ENCODE measurements around the gene KIF6. TPM values are rescaled to one million over a fixed set of nuclear protein-coding genes. Genes with fewer than 3 reads are reported as not detected.
"Not testable (repeated sequence)": the region's sequence is repeated elsewhere in the genome, so short reads cannot be mapped to it uniquely, and the experiment has no call there.

KIF6 gene
- total RNA-seq, 1 experiment from 2014 or later = 0.11 TPM

- DNase-seq (ENCODE audit: low read depth) = no peak
These were observed 226.2 kb downstream of the KIF6 start for GRCh38 chr6:39499053-39499452.

DNA sequence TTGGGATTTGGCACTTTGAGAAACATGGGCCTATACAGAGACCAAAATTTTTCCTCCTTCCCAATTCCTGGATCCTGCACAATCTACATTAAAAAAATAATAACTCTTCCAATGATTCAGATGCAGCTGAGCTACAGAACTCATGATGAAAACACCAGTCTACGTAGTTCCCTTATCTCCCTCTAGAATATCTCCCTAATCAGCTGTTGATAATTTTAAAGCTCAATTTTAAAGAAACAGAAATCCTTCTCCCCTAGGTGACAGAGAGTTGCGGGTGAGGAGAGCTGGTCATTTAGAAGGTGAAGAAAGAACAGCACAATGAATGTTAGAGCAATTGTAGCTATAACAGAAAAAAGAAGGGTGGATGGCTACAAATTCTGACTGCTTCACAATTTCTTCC is 227.1 kb downstream of the KIF6 start:
- DNase-seq (ENCODE audit: low read depth) = no peak

GRCh38 chr6:39496915-39497314 is 228.3 kb downstream of the KIF6 start:
- DNase-seq (ENCODE audit: low read depth) = peak; percentile 21

DNA sequence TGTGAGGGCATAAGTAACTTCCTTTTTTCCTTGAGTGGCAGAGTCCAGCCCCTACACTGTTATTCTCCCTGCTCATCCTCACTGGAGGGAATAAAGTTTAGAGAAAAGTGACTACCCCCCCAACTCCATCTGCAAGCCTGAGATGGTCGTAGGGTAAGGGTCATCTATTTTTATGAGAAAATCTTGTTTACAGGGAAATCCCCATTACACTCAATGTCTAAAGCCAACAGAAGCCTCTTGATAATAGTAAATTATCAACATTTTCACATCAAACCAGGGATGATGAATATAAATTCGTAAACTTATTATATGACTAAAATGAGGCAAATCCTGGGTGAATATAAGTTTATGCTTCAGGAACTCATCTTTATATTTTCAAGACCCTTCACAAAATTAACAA is 228.8 kb downstream of the KIF6 start:
- DNase-seq (ENCODE audit: low read depth) = no peak

DNA sequence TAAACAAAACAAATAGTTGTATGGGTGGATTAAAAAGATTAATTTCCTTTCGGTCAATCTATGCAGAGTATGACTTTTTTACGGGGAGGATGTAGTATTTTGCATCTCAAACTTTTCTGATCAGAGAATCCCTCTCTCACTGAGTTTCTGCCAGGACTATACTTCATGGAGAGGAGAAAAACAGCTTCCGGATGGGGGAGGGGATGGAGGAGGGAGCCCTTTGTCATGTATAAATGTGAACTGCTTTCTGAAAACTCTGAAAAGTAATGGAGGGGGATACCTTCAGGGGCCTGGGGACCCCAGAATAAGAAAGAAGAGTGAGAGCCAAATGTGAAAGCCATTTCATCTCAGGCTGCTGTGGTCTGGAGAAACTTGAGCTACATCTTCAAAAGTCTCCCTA is 229.6 kb downstream of the KIF6 start:
- DNase-seq (ENCODE audit: low read depth) = no peak

- DNase-seq (ENCODE audit: low read depth) = no peak
These were observed 230.2 kb downstream of the KIF6 start for GRCh38 chr6:39494998-39495397.

DNA sequence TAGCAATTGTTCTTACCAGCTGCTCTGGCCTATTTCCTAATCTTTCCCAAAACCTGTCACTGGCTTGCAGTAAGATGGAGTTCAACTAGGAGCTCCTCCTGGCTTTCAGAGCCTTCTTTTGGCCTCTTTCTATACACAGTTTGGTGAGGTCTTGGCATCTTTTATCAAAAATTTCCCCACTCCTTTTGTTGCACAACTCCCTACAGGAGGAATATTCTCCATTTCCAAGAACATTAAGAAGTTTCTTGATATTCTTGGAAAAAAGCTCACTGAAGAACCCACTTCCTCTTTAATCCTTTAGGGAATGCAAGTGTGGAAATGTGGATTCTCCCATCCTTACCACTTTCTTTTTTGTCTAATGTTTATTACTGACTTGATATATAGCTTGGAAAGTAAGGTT is 231.4 kb downstream of the KIF6 start:
- DNase-seq (ENCODE audit: low read depth) = no peak

DNA sequence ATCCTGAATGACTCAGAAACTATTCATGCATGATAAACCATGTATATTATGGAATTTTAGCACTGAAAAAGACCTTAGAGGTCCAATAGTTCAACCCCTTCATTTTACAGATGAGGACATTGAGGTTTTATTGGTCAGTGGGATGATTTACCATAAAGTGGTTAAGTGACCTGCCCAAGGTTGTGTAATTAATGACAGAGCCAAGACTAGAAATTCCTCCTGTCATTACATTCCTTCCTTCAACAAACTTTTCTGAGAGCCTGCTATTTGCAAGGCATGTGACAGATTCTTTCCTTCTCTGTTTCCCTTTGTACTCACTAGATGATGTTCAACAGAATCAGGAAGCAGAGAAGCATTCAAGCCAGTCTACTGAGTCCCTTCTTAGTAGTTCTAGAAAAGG is 232.0 kb downstream of the KIF6 start:
- peak; percentile 42 for DNase-seq (ENCODE audit: low read depth)

GRCh38 chr6:39490108-39490507 is 235.1 kb downstream of the KIF6 start:
- no peak for DNase-seq (ENCODE audit: low read depth)

- DNase-seq (ENCODE audit: low read depth) = no peak
These were observed 236.8 kb downstream of the KIF6 start for GRCh38 chr6:39488255-39488879.

- no peak for DNase-seq (ENCODE audit: low read depth)
These were observed 240.9 kb downstream of the KIF6 start for GRCh38 chr6:39484276-39484675.

DNA sequence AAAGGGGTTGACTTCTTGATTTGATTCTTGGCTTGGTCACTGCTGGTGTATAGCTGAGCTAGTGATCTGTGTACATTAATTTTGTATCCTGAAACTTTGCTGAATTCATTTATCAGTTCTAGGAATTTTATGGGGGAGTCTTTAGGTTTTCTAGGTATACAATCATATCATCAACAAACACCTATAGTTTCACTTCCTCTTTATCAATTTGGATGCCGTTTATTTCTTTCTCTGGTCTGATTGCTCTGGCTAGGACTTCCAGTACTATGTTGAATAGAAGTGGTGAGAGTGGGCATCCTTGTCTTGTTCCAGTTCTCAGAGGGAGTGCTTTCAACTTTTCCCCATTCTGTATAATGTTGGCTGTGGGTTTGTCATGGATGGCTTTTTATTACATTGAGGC is 245.4 kb downstream of the KIF6 start:
- DNase-seq (ENCODE audit: low read depth) = not testable (repeated sequence)

GRCh38 chr6:39476670-39477069 is 248.5 kb downstream of the KIF6 start:
- no peak for DNase-seq (ENCODE audit: low read depth)

GRCh38 chr6:39476151-39476550 is 249.1 kb downstream of the KIF6 start:
- DNase-seq (ENCODE audit: low read depth) = no peak

DNA sequence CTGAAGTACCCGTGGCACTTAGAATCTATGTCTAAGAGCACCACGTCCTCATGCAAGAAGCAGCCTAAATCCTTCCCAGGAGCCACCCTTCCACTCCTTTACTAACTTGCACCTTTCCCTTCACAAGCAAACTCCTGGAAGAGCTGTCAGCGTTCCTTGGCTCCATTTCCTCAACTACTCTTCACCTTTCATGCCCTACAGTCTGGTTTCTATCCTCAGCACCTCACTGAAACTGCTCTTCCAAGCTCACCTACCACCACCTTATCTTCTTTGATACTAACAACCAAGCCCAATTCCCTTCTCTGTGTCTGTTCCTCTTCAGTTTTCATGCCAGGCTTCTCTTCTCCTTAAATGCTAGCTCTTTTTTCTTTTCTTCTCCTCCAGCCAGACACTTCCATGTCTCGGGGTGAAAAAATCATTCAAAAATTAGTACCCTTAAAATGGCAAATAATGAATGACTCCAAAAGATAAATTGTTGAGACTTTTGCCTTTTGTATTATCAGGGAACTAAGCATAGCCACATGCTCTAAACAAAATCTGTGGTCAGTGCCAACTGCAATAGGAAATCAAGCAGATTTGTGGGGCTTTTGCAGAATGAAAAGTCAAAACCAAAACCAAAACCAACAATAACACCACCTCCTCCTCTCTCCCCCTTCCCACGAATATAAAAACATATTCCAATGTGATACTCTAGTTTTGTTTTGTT is 253.1 kb downstream of the KIF6 start:
- no peak for DNase-seq (ENCODE audit: low read depth)

DNA sequence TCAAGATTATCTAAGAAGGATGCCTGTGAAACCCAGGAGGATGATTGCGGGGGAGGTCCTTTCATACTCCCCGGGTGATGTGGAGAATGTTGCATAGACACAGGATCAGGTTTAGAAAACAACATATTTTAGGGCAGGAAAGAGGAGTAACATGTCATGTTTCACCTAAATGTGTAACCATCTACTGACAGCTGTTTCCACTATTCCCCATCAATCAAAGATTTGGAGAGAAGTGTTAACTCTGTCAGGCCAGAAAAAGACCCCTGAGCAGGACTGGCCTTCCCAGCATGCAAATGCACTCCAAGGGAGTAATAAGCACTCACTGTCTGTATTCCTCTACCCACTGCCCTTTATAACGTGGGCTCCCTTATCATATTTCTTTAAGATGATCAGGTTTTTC is 254.7 kb downstream of the KIF6 start:
- DNase-seq (ENCODE audit: low read depth) = no peak

DNA sequence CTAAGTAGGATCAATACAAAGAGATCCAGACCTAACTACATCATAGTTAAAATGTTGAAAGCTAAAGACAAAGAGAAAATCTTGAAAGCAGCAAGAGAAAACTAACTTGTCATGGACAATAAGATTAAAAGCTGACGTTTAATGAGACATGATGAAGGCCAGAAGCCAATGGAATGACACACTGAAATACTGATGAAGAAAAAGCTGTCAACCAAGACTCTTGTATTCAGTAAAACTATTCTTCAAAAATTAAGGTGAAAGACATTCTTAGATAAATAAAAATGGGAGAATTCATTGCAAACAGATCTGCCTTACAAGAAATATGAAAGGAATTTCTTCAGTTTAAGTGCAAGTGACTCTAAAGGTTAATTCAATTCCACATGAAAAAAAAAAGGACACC is 256.8 kb downstream of the KIF6 start:
- DNase-seq (ENCODE audit: low read depth) = no peak

GRCh38 chr6:39466631-39467030 is 258.6 kb downstream of the KIF6 start:
- DNase-seq (ENCODE audit: low read depth) = no peak

GRCh38 chr6:39465539-39465938 is 259.7 kb downstream of the KIF6 start:
- no peak for DNase-seq (ENCODE audit: low read depth)

- DNase-seq (ENCODE audit: low read depth) = no peak
These were observed 261.1 kb downstream of the KIF6 start for GRCh38 chr6:39464067-39464466.

GRCh38 chr6:39453956-39454524 is 271.2 kb downstream of the KIF6 start:
- no peak for DNase-seq (ENCODE audit: low read depth)

DNA sequence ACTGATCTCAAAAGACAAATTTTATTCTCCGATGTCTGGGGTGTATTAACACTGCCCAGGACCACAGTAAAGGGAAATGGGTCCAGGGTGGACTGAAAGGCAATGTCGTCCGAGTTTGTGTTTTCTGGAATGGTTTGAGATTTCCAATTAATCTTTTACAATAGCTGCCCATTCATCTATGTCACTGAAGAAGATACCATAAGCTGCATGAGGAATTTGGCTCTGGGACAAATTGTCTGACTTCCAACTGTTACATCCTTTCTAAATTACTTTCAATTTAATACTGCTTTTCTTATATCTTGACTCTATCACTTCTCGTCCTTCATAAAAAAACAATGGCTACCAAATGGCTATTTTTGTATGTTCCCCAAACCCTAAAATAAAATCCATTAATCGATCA is 272.0 kb downstream of the KIF6 start:
- no peak for DNase-seq (ENCODE audit: low read depth)

Data from Daoy (cell line).